Measurements from ENCODE around the gene ZBTB9.

The ZBTB9 gene

GRCh38 chr6:33454009-33454946 is at the start of gene ZBTB9:
Gene ZBTB9, plus strand, starts transcription at chr6:33454576. Its CDS starts 525 bp downstream, at chr6:33455101.
- H3K4me3 ChIP-seq (ENCODE audit: low read depth, low read length), result peak within 1 kb of the TSS; percentile 86
- peak; percentile 86 for DNase-seq (ENCODE audit: low read depth)
- TF ChIP-seq CTCF (IDR thresholded peaks at IDR 0.05; ENCODE audit: low read depth, low read length, missing control alignments), result no peak

GRCh38 chr6:33404884-33405283 is 49.5 kb upstream of the ZBTB9 start:
- H3K4me3 ChIP-seq (ENCODE audit: low read depth, low read length), result no peak overlapping the region
- DNase-seq (ENCODE audit: low read depth), result no peak
- TF ChIP-seq CTCF (IDR thresholded peaks at IDR 0.05; ENCODE audit: low read depth, low read length, missing control alignments), result no peak

GRCh38 chr6:33405386-33405940 is 48.9 kb upstream of the ZBTB9 start:
- DNase-seq (ENCODE audit: low read depth), result no peak
- no peak for TF ChIP-seq CTCF (IDR thresholded peaks at IDR 0.05; ENCODE audit: low read depth, low read length, missing control alignments)
- no peak overlapping the region for H3K4me3 ChIP-seq (ENCODE audit: low read depth, low read length)

- TF ChIP-seq CTCF (IDR thresholded peaks at IDR 0.05; ENCODE audit: low read depth, low read length, missing control alignments), result no peak
- no peak for DNase-seq (ENCODE audit: low read depth)
- H3K4me3 ChIP-seq (ENCODE audit: low read depth, low read length), result no peak overlapping the region
Observed at GRCh38 chr6:33406126-33406525, 48.2 kb upstream of the ZBTB9 start.

- H3K4me3 ChIP-seq (ENCODE audit: low read depth, low read length), result no peak overlapping the region
- TF ChIP-seq CTCF (IDR thresholded peaks at IDR 0.05; ENCODE audit: low read depth, low read length, missing control alignments), result no peak
- no peak for DNase-seq (ENCODE audit: low read depth)
Observed at GRCh38 chr6:33407132-33407718, 47.2 kb upstream of the ZBTB9 start.

GRCh38 chr6:33410050-33410710 is 44.2 kb upstream of the ZBTB9 start:
- H3K4me3 ChIP-seq (ENCODE audit: low read depth, low read length), result peak overlapping the region; percentile 70
- TF ChIP-seq CTCF (IDR thresholded peaks at IDR 0.05; ENCODE audit: low read depth, low read length, missing control alignments), result no peak
- peak; percentile 82 for DNase-seq (ENCODE audit: low read depth)

Data from GM12864 (cell line).